PFSK-1 (cell line): ENCODE data around the gene ADCY7.

Source experiments
- FOXP2 ChIP-seq: optimal IDR thresholded peaks from 2 replicates; pipeline ENCODE3; 2011; ENCODE audit warnings: borderline replicate concordance, control low read depth, inconsistent platforms; ENCODE audit not compliant: insufficient read depth; ENCODE audit errors: extremely low read length, extremely low read depth
- POLR2AphosphoS5 ChIP-seq: IDR thresholded peaks from 2 replicates; pipeline ENCODE4 v1.6.1; 2012; ENCODE audit warnings: low read depth, mild to moderate bottlenecking, control low read depth, low read length, moderate library complexity
- REST ChIP-seq, 2 experiments: IDR thresholded peaks; 2 replicates each; pipeline versions ENCODE4 v1.6.1 to v1.8.0; 2011 to 2012; ENCODE audit warnings: low read depth in 2 of 2, low read length in 2 of 2, control low read depth in 1 of 2, inconsistent platforms in 1 of 2, mild to moderate bottlenecking in 1 of 2, moderate library complexity in 1 of 2; ENCODE audit not compliant: insufficient read depth in 1 of 2
- SIN3A ChIP-seq: IDR thresholded peaks from 2 replicates; pipeline ENCODE4 v1.6.1; 2012; ENCODE audit warnings: mild to moderate bottlenecking, low read length, moderate library complexity, borderline replicate concordance; ENCODE audit not compliant: insufficient read depth
- TAF1 ChIP-seq: IDR thresholded peaks from 2 replicates; pipeline ENCODE4 v1.6.1; 2012; ENCODE audit warnings: low read length, control low read depth, borderline replicate concordance; ENCODE audit not compliant: insufficient read depth

- TF ChIP-seq REST (IDR thresholded peaks at IDR 0.05; ENCODE audit: insufficient read depth in 1 of 2, low read depth in 2 of 2, low read length in 2 of 2) (no peak), TAF1 (no peak), POLR2AphosphoS5 (no peak), SIN3A (no peak), FOXP2 (no peak)
These were observed 44.2 kb downstream of the ADCY7 start for GRCh38 chr16:50310308-50311133.
